ENCODE results near the gene R3HDM4. TPM values are rescaled to one million over a fixed set of nuclear protein-coding genes. Genes with fewer than 3 reads are reported as not detected.

R3HDM4 gene
- total and polyA plus RNA-seq, 9 of the 15 experiments (the other 6 are each of a cell fraction or from before 2014, with no cell fraction given): 3.2 to 154 (median 59.0) TPM

GRCh38 chr19:907183-907853, 5.7 kb downstream of the R3HDM4 start (continued):
- TF ChIP-seq GABPB2 (CRISPR knock-in tag; conservative IDR thresholded peaks at IDR 0.05): no peak
- TF ChIP-seq, protein P1, sequence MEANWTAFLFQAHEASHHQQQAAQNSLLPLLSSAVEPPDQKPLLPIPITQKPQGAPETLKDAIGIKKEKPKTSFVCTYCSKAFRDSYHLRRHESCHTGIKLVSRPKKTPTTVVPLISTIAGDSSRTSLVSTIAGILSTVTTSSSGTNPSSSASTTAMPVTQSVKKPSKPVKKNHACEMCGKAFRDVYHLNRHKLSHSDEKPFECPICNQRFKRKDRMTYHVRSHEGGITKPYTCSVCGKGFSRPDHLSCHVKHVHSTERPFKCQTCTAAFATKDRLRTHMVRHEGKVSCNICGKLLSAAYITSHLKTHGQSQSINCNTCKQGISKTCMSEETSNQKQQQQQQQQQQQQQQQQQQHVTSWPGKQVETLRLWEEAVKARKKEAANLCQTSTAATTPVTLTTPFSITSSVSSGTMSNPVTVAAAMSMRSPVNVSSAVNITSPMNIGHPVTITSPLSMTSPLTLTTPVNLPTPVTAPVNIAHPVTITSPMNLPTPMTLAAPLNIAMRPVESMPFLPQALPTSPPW (CRISPR knock-in tag; IDR thresholded peaks at IDR 0.05): peak; percentile 100
- TF ChIP-seq CEBPG (CRISPR knock-in tag; IDR thresholded peaks at IDR 0.05): no peak
- no peak for TF ChIP-seq CEBPG (tag; conservative IDR thresholded peaks at IDR 0.05 in 1 of 2, IDR thresholded peaks at IDR 0.05 in 1 of 2)
- no peak for TF ChIP-seq ZNF586 (CRISPR knock-in tag; conservative IDR thresholded peaks at IDR 0.05)
- 0 out of 2 replicates have a peak, but pooled peaks have one; percentile 30 for TF ChIP-seq FOXP1 (CRISPR knock-in tag; IDR thresholded peaks at IDR 0.05)
- TF ChIP-seq ZFP30 (CRISPR knock-in tag; IDR thresholded peaks at IDR 0.05; ENCODE audit: borderline replicate concordance): no peak
- peak; percentile 87; the same call in 1 of the 2 replicates for TF ChIP-seq SMARCA5 (IDR thresholded peaks at IDR 0.05)
- TF ChIP-seq ZKSCAN3 (CRISPR knock-in tag; IDR thresholded peaks at IDR 0.05): no peak
- peak; percentile 100 for TF ChIP-seq HMGN3 (IDR thresholded peaks at IDR 0.05; ENCODE audit: borderline replicate concordance, extremely low read depth, insufficient read length, low read depth, low read length)
- peak; percentile 88; the same call in 1 of the 2 replicates for TF ChIP-seq NCOA1 (IDR thresholded peaks at IDR 0.05; ENCODE audit: low read depth)
- TF ChIP-seq, protein P2, sequence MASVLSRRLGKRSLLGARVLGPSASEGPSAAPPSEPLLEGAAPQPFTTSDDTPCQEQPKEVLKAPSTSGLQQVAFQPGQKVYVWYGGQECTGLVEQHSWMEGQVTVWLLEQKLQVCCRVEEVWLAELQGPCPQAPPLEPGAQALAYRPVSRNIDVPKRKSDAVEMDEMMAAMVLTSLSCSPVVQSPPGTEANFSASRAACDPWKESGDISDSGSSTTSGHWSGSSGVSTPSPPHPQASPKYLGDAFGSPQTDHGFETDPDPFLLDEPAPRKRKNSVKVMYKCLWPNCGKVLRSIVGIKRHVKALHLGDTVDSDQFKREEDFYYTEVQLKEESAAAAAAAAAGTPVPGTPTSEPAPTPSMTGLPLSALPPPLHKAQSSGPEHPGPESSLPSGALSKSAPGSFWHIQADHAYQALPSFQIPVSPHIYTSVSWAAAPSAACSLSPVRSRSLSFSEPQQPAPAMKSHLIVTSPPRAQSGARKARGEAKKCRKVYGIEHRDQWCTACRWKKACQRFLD (CRISPR knock-in tag; IDR thresholded peaks at IDR 0.05): peak; percentile 78
- peak; percentile 84 for TF ChIP-seq CBX1 (IDR thresholded peaks at IDR 0.05; ENCODE audit: low read depth)
- peak; percentile 35; the same call in 1 of the 2 replicates for TF ChIP-seq ZKSCAN8 (CRISPR knock-in tag; IDR thresholded peaks at IDR 0.05)
- TF ChIP-seq ZNF76 (CRISPR knock-in tag; IDR thresholded peaks at IDR 0.05; ENCODE audit: borderline replicate concordance): peak; percentile 75; the same call in 1 of the 2 replicates
- peak; percentile 86 for TF ChIP-seq SMAD1 (IDR thresholded peaks at IDR 0.05; ENCODE audit: low read depth, low read length, partially characterized antibody)
- TF ChIP-seq ZNF764 (CRISPR knock-in tag; IDR thresholded peaks at IDR 0.05; ENCODE audit: low read depth): no peak
- peak; percentile 67; the same call in 1 of the 2 replicates for TF ChIP-seq MYC (IDR thresholded peaks at IDR 0.05; ENCODE audit: low read depth, low read length)
- TF ChIP-seq MYC (CRISPR knock-in tag; IDR thresholded peaks at IDR 0.05; ENCODE audit: borderline replicate concordance, low read depth): no peak
- TF ChIP-seq HOMEZ (CRISPR knock-in tag; IDR thresholded peaks at IDR 0.05): no peak
- TF ChIP-seq NR2C1 (IDR thresholded peaks at IDR 0.05): no peak
- 0 out of 2 replicates have a peak, but pooled peaks have one; percentile 34 for TF ChIP-seq NR2C1 (tag; IDR thresholded peaks at IDR 0.05)
- peak; percentile 4; the same call in 1 of the 2 replicates for TF ChIP-seq HCFC1 (IDR thresholded peaks at IDR 0.05; ENCODE audit: low read depth, low read length)
- peak; percentile 35 for TF ChIP-seq RBM22 (IDR thresholded peaks at IDR 0.05; ENCODE audit: low read depth, low read length, poor library complexity, severe bottlenecking)
- peak; percentile 88; the same call in 1 of the 2 replicates for TF ChIP-seq GATAD2B (IDR thresholded peaks at IDR 0.05; ENCODE audit: borderline replicate concordance)
- TF ChIP-seq NR1H2 (CRISPR knock-in tag; IDR thresholded peaks at IDR 0.05): no peak

Data from K562 (cell line).